ENCODE results near the gene SART1.

Gene SART1

GRCh38 chr11:65961267-65962140 is at the start of gene SART1:
Gene SART1, plus strand, starts transcription at chr11:65961734. Its CDS starts 47 bp downstream, at chr11:65961781.
- DNase-seq (ENCODE audit: low read depth, low spot score): peak; percentile 99
- in situ Hi-C loops (cut with HindIII; ENCODE audit: low sequenced_read_pairs): no loop called here
- peak within 1 kb of the TSS; percentile 78 for H3K4me3 ChIP-seq (ENCODE audit: low read depth, low read length)
- TF ChIP-seq CTCF (IDR thresholded peaks at IDR 0.05; ENCODE audit: low read depth, low read length): no peak

- DNase-seq (ENCODE audit: low read depth, low spot score): peak; percentile 59
- no peak overlapping the region for H3K4me3 ChIP-seq (ENCODE audit: low read depth, low read length)
- in situ Hi-C loops (cut with HindIII; ENCODE audit: low sequenced_read_pairs): no loop called here
- TF ChIP-seq CTCF (IDR thresholded peaks at IDR 0.05; ENCODE audit: low read depth, low read length): no peak
Measured at GRCh38 chr11:65912845-65913244, 48.7 kb upstream of the SART1 start.

- no peak for TF ChIP-seq CTCF (IDR thresholded peaks at IDR 0.05; ENCODE audit: low read depth, low read length)
- in situ Hi-C loops (cut with HindIII; ENCODE audit: low sequenced_read_pairs): no loop called here
- no peak for DNase-seq (ENCODE audit: low read depth, low spot score)
Measured at GRCh38 chr11:65915101-65915820, 46.3 kb upstream of the SART1 start.

GRCh38 chr11:65915821-65916251 is 45.7 kb upstream of the SART1 start:
- in situ Hi-C loops (cut with HindIII; ENCODE audit: low sequenced_read_pairs): no loop called here
- H3K4me3 ChIP-seq (ENCODE audit: low read depth, low read length): peak overlapping the region; percentile 5
- DNase-seq (ENCODE audit: low read depth, low spot score): peak; percentile 95
- TF ChIP-seq CTCF (IDR thresholded peaks at IDR 0.05; ENCODE audit: low read depth, low read length): no peak

More at GRCh38 chr11:65915101-65915820, 46.3 kb upstream of the SART1 start:
- no peak overlapping the region for H3K4me3 ChIP-seq (ENCODE audit: low read depth, low read length)

- DNase-seq (ENCODE audit: low read depth, low spot score): no peak
- in situ Hi-C loops (cut with HindIII; ENCODE audit: low sequenced_read_pairs): no loop called here
- no peak overlapping the region for H3K4me3 ChIP-seq (ENCODE audit: low read depth, low read length)
- no peak for TF ChIP-seq CTCF (IDR thresholded peaks at IDR 0.05; ENCODE audit: low read depth, low read length)
Measured at GRCh38 chr11:65916391-65916790, 45.1 kb upstream of the SART1 start.

GRCh38 chr11:65917077-65917433 is 44.5 kb upstream of the SART1 start:
- in situ Hi-C loops (cut with HindIII; ENCODE audit: low sequenced_read_pairs): no loop called here
- H3K4me3 ChIP-seq (ENCODE audit: low read depth, low read length): no peak overlapping the region
- DNase-seq (ENCODE audit: low read depth, low spot score): no peak
- TF ChIP-seq CTCF (IDR thresholded peaks at IDR 0.05; ENCODE audit: low read depth, low read length): no peak

Measured in astrocyte of the spinal cord (primary cell).